ENCODE results near the gene LMBR1L. TPM values are rescaled to one million over a fixed set of nuclear protein-coding genes. Genes with fewer than 3 reads are reported as not detected.

LMBR1L gene
- total RNA-seq, 1 experiment from 2014 or later: 47.2 TPM

DNA sequence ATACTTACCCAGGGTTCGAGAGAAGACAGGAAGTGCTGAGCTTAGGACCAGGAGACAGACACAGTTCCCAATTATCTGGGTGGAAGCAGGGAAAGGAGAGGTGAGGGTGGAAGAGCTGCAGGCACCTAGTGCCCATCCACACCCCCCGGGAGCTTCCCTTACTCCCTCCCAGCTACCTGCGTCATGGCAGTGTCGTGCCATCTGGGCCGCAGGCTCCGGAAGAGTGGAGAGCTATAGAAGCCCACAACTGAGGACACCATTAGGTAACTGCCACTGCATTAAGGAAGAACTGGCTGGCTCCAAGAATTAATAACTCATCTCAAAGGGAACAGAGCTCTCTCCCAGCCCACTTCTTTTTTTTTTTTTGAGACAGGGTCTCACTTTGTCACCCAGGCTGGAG, 10.3 kb downstream of the LMBR1L start:
- TF ChIP-seq EZH2 (IDR thresholded peaks at IDR 0.05; ENCODE audit: borderline replicate concordance, low read depth, low read length, poor library complexity, severe bottlenecking): no peak
- TF ChIP-seq, protein P1, sequence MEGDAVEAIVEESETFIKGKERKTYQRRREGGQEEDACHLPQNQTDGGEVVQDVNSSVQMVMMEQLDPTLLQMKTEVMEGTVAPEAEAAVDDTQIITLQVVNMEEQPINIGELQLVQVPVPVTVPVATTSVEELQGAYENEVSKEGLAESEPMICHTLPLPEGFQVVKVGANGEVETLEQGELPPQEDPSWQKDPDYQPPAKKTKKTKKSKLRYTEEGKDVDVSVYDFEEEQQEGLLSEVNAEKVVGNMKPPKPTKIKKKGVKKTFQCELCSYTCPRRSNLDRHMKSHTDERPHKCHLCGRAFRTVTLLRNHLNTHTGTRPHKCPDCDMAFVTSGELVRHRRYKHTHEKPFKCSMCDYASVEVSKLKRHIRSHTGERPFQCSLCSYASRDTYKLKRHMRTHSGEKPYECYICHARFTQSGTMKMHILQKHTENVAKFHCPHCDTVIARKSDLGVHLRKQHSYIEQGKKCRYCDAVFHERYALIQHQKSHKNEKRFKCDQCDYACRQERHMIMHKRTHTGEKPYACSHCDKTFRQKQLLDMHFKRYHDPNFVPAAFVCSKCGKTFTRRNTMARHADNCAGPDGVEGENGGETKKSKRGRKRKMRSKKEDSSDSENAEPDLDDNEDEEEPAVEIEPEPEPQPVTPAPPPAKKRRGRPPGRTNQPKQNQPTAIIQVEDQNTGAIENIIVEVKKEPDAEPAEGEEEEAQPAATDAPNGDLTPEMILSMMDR (conservative IDR thresholded peaks at IDR 0.05; ENCODE audit: low read depth, low read length): no peak
- intact Hi-C loops (cut with micrococcal nuclease; ENCODE audit: unreplicated experiment): no loop called here
- ChIA-PET CTCF (interaction anchor here (0.7 to 1.2 kb wide), 2 partner anchors 12 to 13 kb away, joined by 3 to 13 read pairs; no protein-coding TSS in a partner anchor), POLR2A (ENCODE audit: low non-redundant PET) (no interaction called here)
- no peaks in the 10 kb centered on the region for H3K9me3 ChIP-seq (ENCODE audit: low read depth, low read length, poor library complexity, severe bottlenecking)
- DNase-seq (ENCODE audit: low spot score): no peak
- H3K27me3 ChIP-seq (replicated peaks; ENCODE audit: insufficient read depth, low read depth, low read length, poor library complexity): peaks cover 2% of the 10 kb centered on the region
- no peak overlapping the region for H3K4me3 ChIP-seq (ENCODE audit: low read depth, low read length, poor library complexity, severe bottlenecking)
- peaks cover 43% of the 10 kb centered on the region for H3K36me3 ChIP-seq (ENCODE audit: insufficient read depth, low read length, poor library complexity, severe bottlenecking)
- no peak overlapping the region for H3K27ac ChIP-seq (ENCODE audit: low read depth, low read length, poor library complexity, severe bottlenecking)
- no peaks in the 10 kb centered on the region for H3K4me1 ChIP-seq (ENCODE audit: insufficient read depth, low read length, poor library complexity, severe bottlenecking)
- BruUV-seq (replicated peaks): no TSS peak

DNA sequence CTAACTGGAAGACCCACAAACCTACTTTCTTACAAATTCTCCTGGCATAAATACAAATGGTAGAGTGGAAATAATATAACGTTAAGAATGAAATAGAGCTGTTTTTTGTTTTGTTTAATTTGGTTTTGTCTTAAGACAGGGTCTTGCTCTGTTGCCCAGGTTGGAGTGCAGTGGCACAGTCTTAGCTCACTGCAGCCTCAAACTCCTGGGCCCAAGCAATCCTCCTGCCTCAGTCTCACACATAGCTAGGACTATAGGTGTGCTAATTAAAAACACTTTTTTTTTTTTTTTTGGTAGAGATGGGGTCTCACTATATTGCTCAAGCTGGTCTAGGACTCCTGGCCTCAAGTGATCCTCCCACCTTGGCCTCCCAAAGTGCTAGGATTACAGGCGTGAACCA, 11.9 kb downstream of the LMBR1L start:
- CTCF ChIA-PET: interaction anchor here (0.5 to 2.2 kb wide), 10 partner anchors 9 to 136 kb away, joined by 3 to 19 read pairs (median 4); partner anchors contain the start of gene LMBR1L
- no peak overlapping the region for H3K4me3 ChIP-seq (ENCODE audit: low read depth, low read length, poor library complexity, severe bottlenecking)
- H3K36me3 ChIP-seq (ENCODE audit: insufficient read depth, low read length, poor library complexity, severe bottlenecking): peaks cover 33% of the 10 kb centered on the region
- H3K27ac ChIP-seq (ENCODE audit: low read depth, low read length, poor library complexity, severe bottlenecking): no peak overlapping the region
- intact Hi-C loops (cut with micrococcal nuclease; ENCODE audit: unreplicated experiment): loop anchor here (1.0 kb wide), 1 partner anchor 34 kb away; no protein-coding TSS in a partner anchor
- no peaks in the 10 kb centered on the region for H3K4me1 ChIP-seq (ENCODE audit: insufficient read depth, low read length, poor library complexity, severe bottlenecking)
- H3K9me3 ChIP-seq (ENCODE audit: low read depth, low read length, poor library complexity, severe bottlenecking): no peaks in the 10 kb centered on the region
- BruUV-seq (replicated peaks): no TSS peak
- peaks cover 17% of the 10 kb centered on the region for H3K27me3 ChIP-seq (replicated peaks; ENCODE audit: insufficient read depth, low read depth, low read length, poor library complexity)
- TF ChIP-seq, protein P1 (conservative IDR thresholded peaks at IDR 0.05; ENCODE audit: low read depth, low read length): no peak
- POLR2A ChIA-PET (ENCODE audit: low non-redundant PET): no interaction called here
- no peak for DNase-seq (ENCODE audit: low spot score)

DNA sequence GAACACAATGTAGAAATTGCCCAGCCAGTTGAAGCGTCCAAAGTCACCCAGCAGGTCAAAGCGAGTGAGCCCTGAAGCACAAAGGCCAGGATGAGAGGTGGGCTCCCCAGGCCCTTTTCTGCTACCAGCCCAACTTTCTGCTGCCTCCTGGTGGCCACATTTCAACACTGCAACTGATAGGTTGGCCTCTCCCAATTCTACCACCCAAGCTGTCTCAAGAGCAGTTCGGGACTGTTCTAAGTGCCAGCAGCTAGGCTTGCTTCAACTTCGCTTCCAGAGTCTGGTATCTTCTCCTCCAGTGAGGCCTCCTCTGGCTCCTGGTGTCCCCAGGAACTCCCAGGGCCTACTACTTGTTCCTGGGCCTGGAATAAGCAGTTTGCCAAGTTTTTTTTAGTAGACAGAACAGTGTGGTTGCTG, 12.6 kb downstream of the LMBR1L start:
- DNase-seq (ENCODE audit: low spot score): peak; percentile 67
- BruUV-seq (replicated peaks): no TSS peak
- TF ChIP-seq, protein P1 (conservative IDR thresholded peaks at IDR 0.05; ENCODE audit: low read depth, low read length): peak; percentile 86
- TF ChIP-seq EZH2 (IDR thresholded peaks at IDR 0.05; ENCODE audit: borderline replicate concordance, low read depth, low read length, poor library complexity, severe bottlenecking): no peak
- ChIA-PET CTCF (interaction anchor here (0.5 to 2.2 kb wide), 9 partner anchors 8 to 137 kb away, joined by 3 to 19 read pairs (median 5); partner anchors contain the start of gene LMBR1L), POLR2A (ENCODE audit: low non-redundant PET) (no interaction called here)
- peaks cover 24% of the 10 kb centered on the region for H3K27me3 ChIP-seq (replicated peaks; ENCODE audit: insufficient read depth, low read depth, low read length, poor library complexity)
- H3K36me3 ChIP-seq (ENCODE audit: insufficient read depth, low read length, poor library complexity, severe bottlenecking): peaks cover 30% of the 10 kb centered on the region
- intact Hi-C loops (cut with micrococcal nuclease; ENCODE audit: unreplicated experiment): loop anchor here (1.0 kb wide), 1 partner anchor 34 kb away; no protein-coding TSS in a partner anchor
- H3K4me3 ChIP-seq (ENCODE audit: low read depth, low read length, poor library complexity, severe bottlenecking): no peak overlapping the region
- no peaks in the 10 kb centered on the region for H3K9me3 ChIP-seq (ENCODE audit: low read depth, low read length, poor library complexity, severe bottlenecking)
- H3K4me1 ChIP-seq (ENCODE audit: insufficient read depth, low read length, poor library complexity, severe bottlenecking): no peaks in the 10 kb centered on the region
- H3K27ac ChIP-seq (ENCODE audit: low read depth, low read length, poor library complexity, severe bottlenecking): no peak overlapping the region

All from A673 (cell line).